NCI-H526 (cell line): ENCODE results near the gene TMEM269.

Source experiments
- DNase-seq, 2 experiments: peaks; one replicate each; lab custom pipeline; 2025; lab: John Stamatoyannopoulos, UW

The TMEM269 gene, protein sequence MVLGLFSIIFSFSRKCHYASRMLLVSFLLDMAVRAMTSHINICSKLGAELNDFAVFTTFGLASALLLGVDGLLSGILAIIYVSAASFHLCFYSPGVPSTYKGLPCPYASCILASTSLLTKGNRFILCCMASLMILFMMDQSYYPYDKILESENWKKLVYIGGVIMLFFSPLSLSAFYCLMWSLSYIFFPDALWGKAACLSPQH

DNA sequence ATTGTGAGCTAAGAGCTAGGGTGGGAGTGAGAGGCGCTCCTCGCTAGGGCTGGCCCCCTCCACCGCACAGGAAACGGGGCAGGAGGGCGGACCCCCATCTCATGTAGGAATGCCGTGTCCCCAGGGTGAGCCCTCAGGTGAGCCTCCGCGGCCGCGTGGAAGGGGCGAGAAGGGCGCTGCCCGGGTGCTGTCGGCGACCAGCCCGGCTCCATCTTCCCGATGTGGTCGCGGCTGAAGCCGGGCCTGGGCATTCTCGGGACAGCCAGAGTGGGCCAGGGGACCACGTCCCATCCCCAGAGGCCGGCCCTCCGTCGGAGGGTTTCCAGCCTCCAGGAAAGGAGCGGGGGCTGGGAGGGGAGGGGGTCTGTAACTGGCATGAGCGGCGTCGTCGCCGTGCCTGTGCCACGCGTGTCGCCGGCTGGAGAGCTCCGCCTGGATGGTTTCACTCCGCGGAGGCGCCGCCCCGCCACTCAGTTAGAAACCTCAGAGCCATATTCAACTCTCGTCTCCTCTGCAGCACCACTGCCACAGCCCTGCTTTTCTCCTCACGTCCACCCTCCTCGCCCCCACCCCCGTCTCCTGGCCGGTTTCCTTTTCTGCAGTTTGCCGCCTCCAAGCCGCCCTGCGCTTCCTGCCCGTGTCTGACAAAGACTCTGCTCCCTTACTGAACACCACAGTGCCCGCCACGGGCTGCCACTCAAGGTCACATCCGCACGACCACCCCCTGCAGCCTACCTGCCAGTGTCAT is at the start of gene TMEM269:
TMEM269 (plus strand) TSS at position 46 of the 748 bp plus-strand sequence. CDS start 4,903 bp downstream, outside the sequence.
- DNase-seq = no peak

DNA sequence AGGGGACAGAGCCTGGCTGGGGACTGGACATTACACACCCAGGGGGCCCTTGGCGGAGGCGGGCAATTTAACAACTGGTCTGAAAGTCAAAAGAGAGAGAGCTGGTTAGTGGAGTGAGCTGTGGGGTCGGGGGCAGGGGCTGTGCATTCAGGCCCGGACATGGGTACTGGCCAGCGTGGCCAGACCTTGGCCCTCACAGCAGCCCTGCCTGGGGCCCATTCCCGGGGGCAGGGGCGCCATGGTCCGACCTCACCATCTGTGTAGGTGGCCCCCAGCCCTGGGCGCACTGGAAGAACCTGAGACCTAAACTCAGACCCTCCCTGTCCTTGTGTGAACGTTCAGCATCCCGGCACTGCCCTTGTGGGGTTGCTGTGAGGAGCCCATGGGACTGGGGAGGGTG is 49.7 kb upstream of the TMEM269 start:
- no peak for DNase-seq

DNA sequence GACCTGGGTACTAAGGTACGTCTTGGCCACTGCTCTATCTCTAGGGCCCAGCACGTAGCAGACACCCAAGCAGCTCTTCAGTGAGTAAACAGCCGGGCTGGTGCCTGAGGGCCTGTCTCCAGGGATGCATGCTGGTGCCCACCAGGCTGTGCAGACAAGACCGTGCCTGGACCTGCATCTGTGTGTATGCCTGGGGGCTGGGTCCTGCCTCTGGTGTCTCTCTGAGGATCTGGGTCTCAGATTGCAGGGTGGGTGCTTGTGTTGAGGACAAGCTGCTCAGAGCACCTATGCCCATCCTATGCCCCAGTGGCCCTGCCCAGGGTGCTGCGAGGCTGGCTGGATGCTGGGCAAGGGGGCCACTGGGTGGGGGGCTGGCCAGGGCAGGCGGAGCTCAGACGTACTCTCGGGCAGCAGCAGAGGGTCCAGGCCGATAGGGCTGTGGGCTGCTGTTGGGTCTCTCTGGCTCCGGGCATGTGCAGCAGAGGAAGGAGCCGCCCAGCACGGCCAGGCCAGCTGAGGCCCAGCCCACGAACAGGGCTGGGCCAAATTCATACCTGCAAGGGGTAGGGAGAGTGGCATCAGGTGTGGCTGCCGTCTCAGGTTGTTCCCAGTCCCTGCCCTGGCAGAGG is 49.2 kb upstream of the TMEM269 start:
- peak; percentile 18 to 42 for DNase-seq

DNA sequence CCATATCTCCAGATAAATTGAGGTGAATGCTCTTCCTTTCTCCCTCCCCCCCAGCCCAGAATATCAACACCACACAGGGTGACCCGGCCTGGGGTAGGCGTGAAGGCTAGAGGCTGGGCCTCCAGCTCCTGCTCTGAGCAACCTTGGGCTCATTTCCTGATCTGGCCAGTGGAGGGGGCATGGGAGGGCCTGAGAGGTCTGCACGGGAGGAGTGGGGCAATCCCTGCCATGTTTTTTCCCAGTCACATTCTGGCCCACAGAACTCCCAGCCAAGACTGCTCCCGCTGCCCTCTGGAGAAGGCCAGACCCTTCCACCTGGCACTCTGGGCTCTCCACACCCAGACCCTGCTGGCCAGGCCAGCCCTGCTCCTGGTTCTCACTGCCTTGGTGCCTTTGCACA is 48.6 kb upstream of the TMEM269 start:
- peak; percentile 12 to 49 for DNase-seq

DNA sequence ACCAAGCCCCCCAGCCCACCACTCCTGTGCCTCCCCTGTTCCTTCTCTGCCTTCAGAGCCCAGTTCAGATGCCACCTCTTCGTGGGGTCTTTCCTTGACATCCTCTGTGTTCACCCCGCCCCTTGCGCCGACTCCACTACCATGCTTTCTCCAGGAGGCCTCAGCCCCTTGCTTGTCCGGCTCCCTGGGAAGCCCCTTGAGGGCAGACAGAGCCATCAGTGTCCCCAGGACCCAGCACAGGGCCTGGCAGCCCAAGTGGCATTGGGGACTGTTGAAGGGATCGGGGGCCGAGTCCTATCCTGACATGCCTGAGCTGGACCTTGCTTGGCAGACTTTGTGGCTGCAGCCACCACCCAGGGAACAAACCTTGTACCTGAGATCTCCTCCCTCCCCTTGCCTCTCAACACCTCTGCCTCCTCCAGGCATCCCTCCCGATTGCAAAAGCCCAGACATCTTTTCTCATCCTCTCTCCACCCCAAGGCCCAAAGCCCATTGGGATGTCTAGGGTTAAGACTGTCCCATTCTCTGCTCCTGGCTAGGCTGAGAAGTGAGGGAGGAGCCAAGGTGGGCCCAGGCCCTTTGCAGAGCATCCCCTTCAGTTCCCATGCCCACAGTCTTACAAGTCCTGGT is 48.1 kb upstream of the TMEM269 start:
- DNase-seq = no peak

DNA sequence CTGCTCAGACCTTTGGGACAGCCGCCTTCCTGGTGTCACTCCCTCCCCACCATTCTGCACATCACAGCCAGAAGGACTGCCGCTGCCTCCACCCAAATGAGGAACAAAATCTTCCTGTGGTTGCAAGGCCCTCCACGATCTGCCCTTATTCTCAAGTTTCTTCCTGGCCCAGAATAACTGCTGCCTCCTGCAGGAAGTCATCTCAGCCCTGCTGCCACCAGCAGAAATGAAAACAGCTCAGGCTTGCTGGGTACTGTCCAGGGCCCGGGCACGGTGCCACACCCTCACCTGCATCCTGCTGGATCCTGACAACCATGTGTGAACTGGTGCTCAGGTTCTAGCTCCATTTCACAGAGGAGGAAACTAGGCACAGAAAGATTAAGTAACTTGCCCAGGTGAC is 47.5 kb upstream of the TMEM269 start:
- no peak for DNase-seq

DNA sequence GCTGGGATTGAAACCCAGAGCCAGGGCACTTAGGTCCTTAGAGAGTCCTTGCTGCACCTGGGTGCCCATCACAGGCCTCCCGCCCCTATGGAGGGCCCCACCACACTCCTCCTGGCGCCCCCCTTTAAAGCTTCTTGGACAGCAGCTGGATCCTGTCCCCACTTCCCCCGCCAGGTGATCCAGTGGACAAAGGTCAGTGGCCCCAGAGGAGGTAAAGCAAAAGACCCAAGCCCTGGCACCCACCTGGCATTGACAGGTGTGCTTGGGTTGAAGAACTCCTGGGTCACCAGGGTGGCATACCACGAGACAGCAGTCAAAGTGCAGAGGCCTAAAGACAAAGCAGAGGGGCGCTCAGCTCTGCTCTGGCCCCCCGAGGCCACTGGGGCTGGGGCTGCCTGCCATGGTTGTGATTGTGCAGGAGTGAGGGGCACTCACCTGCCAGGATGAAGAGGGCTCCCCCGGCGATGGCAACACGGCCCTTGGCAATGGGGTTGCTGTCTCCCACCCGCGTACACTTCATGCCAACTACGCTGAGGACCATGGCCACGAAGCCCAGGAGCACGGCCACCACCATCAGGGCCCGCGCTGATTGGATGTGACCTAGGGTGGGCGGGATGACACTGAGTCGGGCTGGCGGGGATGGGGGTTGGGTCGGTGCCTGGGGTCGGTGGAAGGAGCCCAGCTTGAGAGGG is 46.7 kb upstream of the TMEM269 start:
- DNase-seq = no peak

DNA sequence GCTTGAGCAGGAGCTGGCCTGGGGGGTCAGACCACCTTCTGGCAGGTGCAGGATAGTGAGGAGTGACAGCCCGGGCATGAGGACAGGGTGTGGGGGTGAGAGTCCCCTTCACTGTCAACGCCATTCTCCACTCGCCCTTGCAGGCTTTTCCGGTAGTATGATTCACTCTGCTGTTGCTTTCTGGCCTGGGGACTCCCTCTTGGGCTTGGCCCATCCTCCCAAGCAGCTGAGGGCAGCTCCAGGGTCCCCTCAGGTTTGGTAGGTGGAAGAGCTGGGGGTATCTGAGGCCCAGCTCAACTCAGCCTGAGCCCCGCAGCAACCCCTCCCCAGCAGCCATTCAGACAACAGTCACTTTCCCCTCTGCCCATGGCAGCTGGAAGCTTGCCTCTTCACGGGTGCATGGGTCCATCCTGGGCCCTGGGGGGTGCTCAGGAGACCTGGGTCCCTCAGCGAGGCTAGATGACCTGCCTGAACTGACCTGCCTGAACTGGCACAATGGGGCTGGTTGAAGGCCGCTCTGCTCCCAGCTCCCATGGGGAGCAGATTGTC is 46.0 kb upstream of the TMEM269 start:
- DNase-seq = no peak

DNA sequence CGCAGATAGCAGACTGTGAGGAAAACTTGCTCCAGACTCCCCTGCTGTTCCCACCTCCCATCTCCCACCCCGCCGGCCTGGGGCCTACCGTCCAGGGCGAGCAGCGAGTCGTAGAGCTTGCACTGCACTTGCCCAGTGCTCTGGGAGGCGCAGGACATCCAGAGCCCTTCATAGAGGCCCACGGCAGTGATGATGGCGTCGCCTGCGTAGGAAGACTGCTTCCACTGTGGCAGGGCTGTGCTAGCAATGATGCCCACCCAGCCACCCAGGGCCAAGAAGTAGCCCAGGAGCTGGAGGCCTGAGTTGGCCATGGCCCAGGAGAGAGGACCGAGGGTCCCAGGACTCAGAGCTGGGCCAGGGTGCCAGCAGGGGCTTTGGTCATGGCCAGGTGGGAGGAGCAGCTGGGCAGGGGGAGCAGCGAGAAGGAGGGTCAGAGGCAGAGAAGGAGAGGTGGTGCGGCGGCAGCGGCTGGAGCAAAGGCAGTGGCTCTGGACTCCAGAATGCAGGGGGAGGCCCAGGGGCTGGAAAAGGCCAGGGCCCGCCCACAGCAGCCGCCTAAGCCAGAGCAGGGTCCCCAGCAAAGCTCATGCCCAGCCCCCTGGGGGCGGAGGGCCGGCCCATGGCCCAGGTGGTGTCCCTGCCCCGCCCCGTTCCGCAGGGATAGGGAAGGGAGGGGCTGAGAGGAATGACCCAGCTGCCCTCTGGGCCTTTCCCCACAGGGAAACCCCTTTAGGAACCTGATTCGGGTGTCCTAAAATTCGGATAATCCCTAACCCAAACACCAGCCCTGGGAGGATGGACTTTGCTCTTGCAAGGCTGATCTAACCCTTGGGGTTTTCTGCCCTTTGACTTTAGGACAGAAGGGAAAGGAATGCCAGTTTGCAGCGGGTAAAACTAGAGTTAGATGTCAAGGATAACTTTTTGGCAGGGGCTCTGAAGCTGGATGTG is 44.8 kb upstream of the TMEM269 start, which contains the start of gene CLDN19:
CLDN19 (minus strand) TSS at position 484 of the 948 bp plus-strand sequence; CDS start at position 311, 173 bp downstream.
- DNase-seq = peak in 1 of 2 experiments; percentile 72

DNA sequence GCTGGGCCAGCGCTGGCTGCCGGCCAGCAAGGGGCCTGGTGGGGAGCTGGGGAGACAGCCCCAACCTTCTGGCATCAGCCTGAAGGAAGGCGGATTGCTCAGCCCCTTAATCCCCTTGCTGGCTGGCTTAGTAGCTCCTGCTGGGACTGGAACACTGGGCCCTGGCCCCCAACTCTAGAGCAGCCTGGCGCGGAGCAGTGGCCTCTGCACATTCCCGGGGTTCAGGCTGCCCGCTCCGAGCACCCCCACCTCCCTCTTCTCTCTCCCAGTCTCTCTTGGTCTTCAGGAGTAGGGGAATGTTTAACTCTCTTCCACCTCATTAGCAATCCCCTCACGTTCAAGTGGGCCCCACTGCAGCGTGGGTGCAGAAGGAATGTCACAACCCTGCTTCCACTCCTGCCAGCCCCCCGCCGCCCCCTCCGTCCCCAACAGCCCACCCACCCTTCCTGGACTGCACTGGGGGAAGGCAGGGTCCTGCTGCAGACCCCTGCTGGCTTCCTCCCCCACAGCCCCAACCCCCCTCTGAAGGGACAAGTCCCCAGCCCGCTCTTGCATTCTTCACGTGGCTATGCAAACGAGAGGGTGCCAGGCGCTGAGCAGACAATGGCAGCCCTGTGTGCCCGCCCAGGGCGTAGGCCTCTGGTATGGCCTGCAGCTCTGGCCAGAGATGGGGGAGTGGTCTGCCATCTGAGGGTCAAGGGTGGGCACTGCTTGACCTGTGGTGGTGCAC is 43.8 kb upstream of the TMEM269 start:
- peak; percentile 68 to 90 for DNase-seq

DNA sequence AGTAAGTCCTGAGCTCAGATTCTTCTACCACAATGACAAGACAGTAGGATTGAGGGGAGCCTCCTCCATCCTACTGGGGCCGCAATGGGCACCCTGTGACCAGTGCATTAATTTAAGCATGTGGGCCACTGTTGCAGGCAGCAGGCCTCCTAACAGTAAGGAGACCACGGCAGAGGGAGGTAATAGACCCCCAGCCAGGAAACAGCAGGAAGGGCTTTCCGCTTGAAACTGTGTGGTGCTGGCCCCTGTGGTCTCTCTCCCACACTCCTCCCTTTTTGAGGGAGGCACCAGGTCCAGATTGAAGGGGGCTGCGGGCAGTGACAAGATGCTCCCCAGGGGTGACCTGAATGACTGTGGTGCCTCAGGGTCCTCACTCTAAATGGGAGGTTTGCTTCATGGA is 43.1 kb upstream of the TMEM269 start:
- no peak for DNase-seq

DNA sequence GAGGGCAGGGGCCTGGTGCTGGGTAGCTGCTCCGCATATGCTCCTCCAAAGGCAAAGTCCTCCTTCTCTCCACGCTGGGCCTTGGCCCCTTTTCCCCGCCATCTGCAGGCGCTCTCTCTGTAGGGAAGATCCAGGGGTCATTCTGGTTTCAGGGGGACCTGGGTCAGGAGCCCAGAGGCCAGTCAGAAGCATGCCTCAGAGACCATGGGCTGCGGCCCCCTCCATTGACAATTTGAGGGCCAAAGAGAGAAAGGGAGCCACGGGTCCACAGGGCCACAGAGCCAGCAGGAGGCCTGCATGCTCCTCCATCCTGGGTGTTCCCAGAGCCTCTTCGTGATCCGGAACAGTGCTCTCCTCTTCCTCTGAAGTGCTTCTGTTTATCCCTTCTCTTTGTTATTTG is 42.6 kb upstream of the TMEM269 start:
- DNase-seq = no peak

DNA sequence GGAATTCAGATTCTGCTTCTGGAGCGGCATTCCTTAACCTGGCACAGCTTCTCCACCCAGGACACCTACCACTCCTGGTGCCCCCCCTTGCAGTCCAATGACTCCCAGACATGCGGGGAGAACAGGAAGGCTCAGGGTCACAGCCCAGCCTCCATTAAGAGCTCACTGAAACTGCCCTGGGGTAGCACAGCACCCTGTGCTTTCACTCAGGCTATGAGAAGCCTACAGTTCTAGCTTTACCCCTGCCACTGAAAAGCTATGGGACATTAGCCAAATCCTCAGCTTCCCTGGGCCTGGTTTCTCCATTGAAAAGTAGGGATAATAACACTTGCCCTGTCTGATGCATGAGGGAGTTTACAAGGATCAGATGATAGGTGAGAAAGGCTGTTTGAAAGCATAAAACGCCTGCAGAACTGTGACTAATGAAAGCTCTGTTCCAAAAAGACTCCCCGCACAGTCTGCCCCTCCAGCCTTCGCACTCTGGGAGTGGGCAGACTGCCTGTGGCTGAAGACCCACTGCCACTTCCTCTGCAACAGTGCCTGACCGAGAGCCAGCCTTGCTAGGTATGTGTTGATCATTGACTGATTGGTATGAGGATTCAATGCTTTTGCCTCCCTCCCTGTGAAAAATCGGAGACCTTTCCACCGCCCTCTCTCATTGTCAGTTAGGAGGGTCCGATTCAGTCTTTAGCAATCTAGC is 42.0 kb upstream of the TMEM269 start:
- no peak for DNase-seq

DNA sequence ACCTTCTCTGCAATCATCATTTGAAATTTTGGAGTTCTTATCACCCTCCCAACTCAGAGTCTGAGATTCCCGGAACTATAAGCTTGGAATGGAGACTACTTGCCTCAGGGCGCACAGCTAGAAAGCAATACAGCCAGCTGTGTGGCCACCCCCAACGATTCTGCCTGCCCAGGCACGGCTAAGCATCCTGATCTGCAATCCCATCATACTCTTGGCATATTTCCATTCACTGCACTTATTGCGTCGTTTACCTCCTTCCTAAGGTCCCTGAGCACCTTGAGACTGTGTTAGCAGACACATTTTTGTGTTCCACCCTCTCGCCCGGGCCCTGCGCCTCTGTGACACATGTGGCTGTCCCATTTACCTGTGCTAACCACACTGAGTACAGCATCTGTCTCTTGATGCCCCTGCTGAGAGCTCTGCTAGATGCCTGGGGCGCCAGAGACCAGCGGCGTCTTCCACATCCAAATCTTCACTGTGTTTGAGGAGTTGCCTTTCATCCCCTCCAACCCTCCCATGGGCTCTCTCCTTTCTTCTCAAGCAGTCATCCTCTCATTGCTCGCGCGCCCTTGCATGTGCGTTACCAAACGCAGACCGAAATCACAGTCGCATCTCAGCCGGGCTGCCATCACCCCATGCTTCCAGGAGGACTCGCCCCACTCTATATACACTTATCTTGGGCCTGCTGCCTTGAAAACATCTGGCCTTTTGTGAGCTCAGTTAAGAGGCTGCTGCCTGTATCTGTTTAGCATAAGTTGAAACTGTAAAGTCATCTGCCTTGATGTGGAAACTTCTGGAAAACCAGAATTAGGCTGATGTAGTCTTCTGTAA is 41.3 kb upstream of the TMEM269 start:
- no peak for DNase-seq

DNA sequence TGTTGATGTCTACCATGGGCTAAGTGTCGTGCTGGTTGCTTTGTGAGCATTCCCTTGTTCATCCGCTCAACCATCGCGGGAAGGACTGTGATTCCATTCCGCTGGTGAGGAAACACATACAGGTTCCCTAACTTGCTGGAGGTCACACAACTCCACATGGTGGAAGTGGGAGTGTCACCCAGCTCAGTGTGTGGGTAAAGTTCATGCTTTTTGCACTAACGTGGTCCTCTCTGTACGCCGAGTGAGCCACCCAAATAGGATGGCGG is 40.7 kb upstream of the TMEM269 start:
- DNase-seq = no peak

DNA sequence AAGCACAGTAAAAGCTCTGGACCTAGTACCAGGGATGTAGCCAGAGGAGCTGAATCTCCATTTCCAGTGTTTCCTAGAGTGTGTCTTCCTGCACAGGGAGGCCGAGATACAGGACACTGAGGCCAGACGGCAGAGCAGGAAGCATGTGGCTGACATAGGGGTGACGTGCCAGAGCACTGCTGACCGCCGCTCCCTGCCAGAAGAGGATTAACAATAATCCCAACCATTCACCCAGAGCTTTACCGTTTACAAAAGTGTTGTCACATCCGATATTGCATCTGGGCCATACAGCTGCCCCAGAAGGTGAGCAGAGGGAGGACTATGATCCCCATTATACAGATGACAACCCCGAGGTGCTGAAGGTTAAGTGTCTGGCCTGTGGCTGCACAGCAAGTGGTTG is 38.9 kb upstream of the TMEM269 start:
- DNase-seq = no peak

DNA sequence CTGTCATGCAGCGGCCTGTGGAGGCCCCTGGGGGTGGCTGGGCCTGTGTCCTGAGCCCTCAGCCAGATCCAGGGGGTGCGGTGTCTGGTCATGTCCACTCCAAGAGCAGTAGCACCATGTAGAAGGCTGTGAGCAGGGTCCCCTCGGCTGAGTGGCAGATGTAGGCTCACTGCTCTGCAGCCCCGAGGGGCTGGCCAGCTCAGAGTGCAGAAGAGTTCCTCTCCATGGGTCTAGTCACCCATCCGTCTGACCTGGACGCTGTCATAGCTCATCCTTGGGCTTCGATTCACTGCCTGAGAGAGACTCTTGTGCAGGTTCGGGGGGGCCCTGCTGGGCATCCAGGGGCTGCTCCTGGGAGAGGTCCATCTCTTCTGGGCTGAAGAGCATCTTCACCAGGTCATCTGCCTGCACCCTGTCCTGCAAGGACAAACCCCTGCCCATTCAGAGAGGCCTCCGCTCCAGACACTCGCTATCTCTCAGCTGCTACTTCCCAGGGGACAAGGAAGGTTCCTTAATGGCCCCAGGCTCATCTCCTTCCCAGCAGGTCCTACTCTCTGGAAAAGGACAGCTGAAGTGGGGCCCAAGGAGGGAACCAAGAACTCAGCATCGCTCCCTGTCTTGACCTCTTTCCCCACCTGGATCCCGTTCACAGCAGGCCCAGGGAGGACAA is 38.2 kb upstream of the TMEM269 start:
- no peak for DNase-seq

DNA sequence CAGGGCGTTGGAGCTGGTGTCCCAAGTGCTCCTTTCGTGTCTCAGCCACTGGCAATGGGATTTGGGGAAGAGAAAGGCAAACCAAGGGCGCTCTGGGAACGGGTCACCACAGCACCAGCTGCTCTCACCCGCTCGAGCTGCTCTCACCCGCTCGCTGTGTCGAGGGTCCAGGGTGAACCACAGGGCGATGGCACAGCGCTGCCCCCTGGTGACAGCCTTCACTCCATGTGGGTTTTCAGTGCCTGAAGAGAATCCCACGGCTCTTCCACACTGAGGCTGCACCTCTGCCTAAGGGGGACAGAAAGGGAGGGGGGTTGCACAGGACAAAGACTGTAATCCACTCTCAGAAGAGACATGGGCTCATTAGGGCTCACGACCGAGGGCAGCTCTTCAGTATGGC is 37.7 kb upstream of the TMEM269 start:
- DNase-seq = peak; percentile 52 to 89
